ENCODE results near the gene STRIP2. TPM values are rescaled to one million over a fixed set of nuclear protein-coding genes. Genes with fewer than 3 reads are reported as not detected.

The STRIP2 gene
- total RNA-seq, 2 experiments from 2014 or later, result 2.1 to 4.3 TPM

- H3K4me2 ChIP-seq (ENCODE audit: low read length), result no peak overlapping the region
- no peaks in the 10 kb centered on the region for H3K9me2 ChIP-seq (ENCODE audit: insufficient read depth, low read length)
- no peak for DNase-seq (ENCODE audit: low spot score)
- BruUV-seq (replicated peaks), result no TSS peak
- no peak for TF ChIP-seq EZH2phosphoT487 (IDR thresholded peaks at IDR 0.05; ENCODE audit: borderline replicate concordance, low read depth, low read length)
- no peak for TF ChIP-seq CTCF (conservative IDR thresholded peaks at IDR 0.05; ENCODE audit: low read length)
- no peaks in the 10 kb centered on the region for H4K20me1 ChIP-seq (ENCODE audit: insufficient read depth, low read length)
- no peaks in the 10 kb centered on the region for H3K36me3 ChIP-seq (ENCODE audit: insufficient read depth, low read length)
- H3K4me3 ChIP-seq (ENCODE audit: low read depth, low read length, poor library complexity, severe bottlenecking), result no peak overlapping the region
- H2AFZ ChIP-seq (ENCODE audit: low read length), result no peak overlapping the region
- no peaks in the 10 kb centered on the region for H3K9me3 ChIP-seq (ENCODE audit: low read length)
- CTCF ChIA-PET (ENCODE audit: unreplicated experiment), result no interaction called here
- no peak overlapping the region for H3K27ac ChIP-seq (ENCODE audit: low read depth, low read length, poor library complexity, severe bottlenecking)
- intact Hi-C loops (cut with micrococcal nuclease; ENCODE audit: unreplicated experiment), result no loop called here
- POLR2A ChIA-PET, result interaction anchor here (0.5 to 1.4 kb wide), 4 partner anchors 12 to 1320 kb away, joined by 3 to 4 read pairs (median 4); no protein-coding TSS in a partner anchor
- no peaks in the 10 kb centered on the region for H3K79me2 ChIP-seq (ENCODE audit: insufficient read depth, low read depth, low read length)
- peaks cover 9% of the 10 kb centered on the region for H3K4me1 ChIP-seq (ENCODE audit: insufficient read depth, low read length, poor library complexity, severe bottlenecking)
These were observed 4.8 kb downstream of the STRIP2 start for GRCh38 chr7:129438839-129439651.

DNA sequence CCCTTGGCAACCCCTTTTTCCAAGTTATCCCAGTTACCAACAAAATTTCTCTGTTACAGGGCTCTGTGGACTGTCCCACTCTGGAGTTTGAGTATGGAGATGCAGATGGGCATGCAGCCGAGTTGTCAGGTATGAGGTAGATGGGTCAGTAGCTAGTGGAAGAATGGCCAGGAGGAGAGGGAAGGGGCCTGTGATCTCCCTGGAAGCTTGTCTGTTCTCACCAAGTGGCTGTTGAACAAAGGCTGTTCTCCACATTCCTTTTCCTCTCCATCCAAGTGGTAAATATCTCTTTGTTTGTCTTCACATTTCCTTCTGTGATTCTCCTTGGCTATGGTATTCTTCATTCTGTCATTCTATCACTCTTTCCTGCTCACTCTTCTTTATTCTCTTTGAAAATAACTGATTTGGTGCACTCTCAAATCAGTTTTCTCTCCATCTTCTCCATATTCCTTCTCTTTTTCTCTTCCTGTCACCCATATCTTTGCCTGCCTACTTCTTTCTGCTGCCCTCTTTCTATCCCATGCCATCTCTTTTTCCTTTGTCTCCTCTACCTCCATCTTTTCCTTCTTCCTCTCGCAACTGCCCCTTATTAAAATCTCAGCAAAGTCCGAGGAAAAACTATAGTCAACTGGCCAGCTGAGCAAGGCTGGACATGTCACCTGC lies 5.9 kb downstream of the STRIP2 start:
- CTCF ChIA-PET (ENCODE audit: unreplicated experiment), result no interaction called here
- BruUV-seq (replicated peaks), result no TSS peak
- no peak overlapping the region for H2AFZ ChIP-seq (ENCODE audit: low read length)
- no peak overlapping the region for H3K4me2 ChIP-seq (ENCODE audit: low read length)
- POLR2A ChIA-PET, result interaction anchor here (1.4 kb wide), 1 partner anchor 13 kb away, joined by 4 read pairs; no protein-coding TSS in a partner anchor
- H3K79me2 ChIP-seq (ENCODE audit: insufficient read depth, low read depth, low read length), result no peaks in the 10 kb centered on the region
- H3K9me2 ChIP-seq (ENCODE audit: insufficient read depth, low read length), result no peaks in the 10 kb centered on the region
- intact Hi-C loops (cut with micrococcal nuclease; ENCODE audit: unreplicated experiment), result no loop called here
- H3K36me3 ChIP-seq (ENCODE audit: insufficient read depth, low read length), result no peaks in the 10 kb centered on the region
- H3K4me1 ChIP-seq (ENCODE audit: insufficient read depth, low read length, poor library complexity, severe bottlenecking), result peaks cover 2% of the 10 kb centered on the region
- DNase-seq (ENCODE audit: low spot score), result no peak
- H4K20me1 ChIP-seq (ENCODE audit: insufficient read depth, low read length), result no peaks in the 10 kb centered on the region
- no peak overlapping the region for H3K27ac ChIP-seq (ENCODE audit: low read depth, low read length, poor library complexity, severe bottlenecking)
- H3K9me3 ChIP-seq (ENCODE audit: low read length), result no peaks in the 10 kb centered on the region
- H3K4me3 ChIP-seq (ENCODE audit: low read depth, low read length, poor library complexity, severe bottlenecking), result no peak overlapping the region
- TF ChIP-seq EZH2phosphoT487 (IDR thresholded peaks at IDR 0.05; ENCODE audit: borderline replicate concordance, low read depth, low read length), result no peak
- TF ChIP-seq CTCF (conservative IDR thresholded peaks at IDR 0.05; ENCODE audit: low read length), result no peak

Measured in OCI-LY7 (cell line).